Activated CD8-positive, alpha-beta memory T cell treated with anti-CD3 and anti-CD28 coated beads for 1 hour (primary cell): ENCODE measurements around the gene VAV1.
A peak's percentile ranks its signal among the peaks of the same experiment; 100 is the strongest.
"Not testable (repeated sequence)": the region's sequence is repeated elsewhere in the genome, so short reads cannot be mapped to it uniquely, and the experiment has no call there.

Source experiments
- DNase-seq, 2 donors: peaks; one replicate each; pipeline ENCODE4 v3.0.0-alpha.2; 2020; ENCODE audit warnings: low read depth in 1 of 2; ENCODE audit errors: extremely low read depth in 1 of 2

Gene VAV1

DNA sequence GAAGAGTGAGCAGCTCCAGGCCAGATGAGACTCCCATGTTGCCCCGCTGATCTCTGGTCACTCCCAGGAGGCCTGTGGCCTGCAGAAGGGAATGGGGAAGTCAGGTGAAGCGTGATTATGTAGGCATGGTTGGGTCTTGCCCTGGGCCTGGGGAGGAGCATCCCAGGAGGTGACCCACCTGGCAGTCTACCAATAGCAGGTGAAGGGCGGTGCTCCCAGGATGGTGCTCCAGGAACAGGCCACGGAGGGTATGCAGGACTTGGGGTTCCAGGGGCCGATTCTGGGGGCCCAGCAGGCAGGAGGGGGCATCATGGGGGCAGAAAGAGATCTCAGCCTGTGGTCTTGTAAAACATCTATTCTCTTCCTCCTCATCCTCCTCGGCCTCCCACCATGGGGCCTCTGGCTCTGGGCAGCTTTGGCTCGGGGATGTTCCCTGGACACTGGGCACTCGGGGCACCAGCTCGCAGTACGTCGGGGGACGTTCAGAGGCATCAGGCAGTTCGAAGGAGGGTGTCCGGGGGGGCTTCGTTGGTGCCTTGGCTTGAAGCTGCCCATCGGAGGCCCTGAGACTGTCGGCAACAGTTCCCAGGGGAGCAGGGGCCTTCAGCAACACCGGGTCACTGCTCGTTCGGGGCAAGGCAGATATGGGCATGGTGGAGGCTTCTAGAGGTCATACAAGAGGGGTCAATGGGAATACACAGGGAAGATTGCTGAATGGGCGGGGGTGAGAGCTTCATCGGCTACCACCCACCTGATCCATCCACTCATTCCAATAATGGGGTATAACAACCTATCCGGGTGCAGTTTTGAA is 17.6 kb upstream of the VAV1 start:
- no peak for DNase-seq

DNA sequence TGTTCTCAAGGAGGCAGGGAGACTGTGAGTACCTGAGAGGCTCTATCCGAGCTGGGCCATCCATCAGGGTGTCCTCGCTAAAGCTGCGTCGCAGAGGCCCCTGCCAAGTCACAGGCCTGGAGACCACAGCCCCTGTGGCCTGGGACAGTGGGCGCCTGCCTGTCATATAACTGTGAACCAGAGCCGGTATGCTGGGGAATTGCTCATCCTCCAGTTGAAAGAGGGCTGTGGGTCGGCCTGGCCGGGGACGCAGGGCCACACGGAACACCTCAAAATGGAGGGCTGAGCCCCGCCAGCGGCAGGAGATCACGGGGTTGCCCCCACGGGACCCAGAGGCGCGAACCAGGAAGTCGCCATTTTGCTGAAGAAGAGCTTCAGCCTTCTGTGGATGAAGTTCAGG is 11.9 kb upstream of the VAV1 start:
- no peak for DNase-seq

DNA sequence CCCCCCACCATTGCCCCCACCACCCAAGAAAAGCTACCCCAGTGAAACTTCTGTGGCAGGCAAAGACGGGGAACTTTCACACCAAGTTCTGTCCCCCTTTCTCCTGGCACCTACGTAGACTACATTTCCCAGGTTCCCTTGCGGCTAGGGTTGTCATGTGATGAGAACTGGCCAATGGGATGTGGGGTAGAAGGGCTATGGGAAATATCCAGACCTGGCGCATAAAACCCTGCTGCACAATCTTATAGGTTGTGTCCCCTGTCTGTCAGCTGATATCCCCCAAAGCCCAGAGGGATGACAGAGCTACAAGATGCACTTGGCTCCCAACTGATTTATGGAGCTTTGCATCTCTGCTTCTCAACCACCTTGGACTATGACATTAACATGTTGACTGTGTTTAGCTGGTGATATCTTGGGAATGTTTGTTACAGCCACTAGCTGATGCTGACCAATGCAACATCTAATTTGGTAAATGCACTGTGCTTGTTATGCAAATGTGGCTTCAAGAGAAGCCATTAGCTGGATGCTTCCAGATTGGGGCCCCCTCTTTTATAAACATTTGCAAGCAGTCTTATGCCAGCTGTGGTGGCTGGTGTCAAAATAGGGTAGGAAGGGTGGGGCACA is 11.3 kb upstream of the VAV1 start:
- DNase-seq: no peak

DNA sequence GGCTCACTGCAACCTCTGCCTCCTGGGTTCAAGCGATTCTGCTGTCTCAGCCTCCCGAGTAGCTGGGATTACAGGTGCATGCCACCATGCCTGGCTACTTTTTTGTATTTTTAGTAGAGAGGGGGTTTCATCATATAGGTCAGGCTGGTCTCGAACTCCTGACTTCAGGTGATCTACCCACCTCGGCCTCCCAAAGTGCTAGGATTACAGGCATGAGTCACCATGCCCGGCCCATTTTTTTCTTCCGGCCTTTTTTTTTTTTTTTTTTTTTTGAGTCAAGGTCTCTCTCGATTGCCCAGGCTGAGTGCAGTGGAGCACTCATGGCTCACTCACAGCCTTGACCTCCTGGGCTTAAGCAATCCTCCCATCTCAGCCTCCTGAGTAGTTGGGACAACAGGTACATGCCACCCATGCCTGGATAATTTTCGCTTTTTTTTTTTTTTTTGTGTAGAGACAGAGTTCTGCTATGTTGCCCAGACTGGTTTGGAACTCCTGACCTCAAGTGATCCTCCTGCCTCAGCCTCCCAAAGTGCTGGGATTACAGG is 10.2 kb upstream of the VAV1 start:
- DNase-seq: not testable (repeated sequence)

DNA sequence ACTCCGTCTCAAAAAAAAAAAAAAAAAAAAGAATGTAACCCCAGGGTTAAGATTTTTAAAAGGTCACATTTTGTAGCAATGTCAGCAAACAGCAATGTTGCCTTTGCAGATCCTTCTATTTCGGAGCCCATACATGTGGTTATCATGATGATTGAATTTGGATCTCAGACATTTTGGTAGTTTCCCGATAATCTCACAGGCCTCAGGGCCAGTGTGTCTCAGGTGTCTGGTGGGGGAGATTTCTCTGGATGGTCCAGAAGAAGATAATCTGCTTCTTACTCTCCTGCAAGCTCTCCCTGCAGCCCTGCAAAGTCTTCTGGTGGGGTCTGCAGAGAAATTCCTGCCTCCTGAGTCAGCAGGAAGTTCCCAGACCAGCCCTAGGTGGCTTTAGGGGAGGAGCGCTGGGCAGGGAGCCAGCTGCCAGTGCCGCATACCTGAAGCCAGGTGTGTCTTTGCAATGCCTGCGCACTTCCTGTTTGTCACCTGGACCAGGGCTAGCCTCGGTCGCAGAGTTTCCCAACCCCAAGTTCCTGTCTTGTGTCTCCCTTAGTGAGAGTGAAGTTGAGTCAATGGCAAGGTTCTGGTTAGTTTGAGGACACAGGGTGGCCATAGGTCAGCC is 6.7 kb upstream of the VAV1 start:
- no peak for DNase-seq

DNA sequence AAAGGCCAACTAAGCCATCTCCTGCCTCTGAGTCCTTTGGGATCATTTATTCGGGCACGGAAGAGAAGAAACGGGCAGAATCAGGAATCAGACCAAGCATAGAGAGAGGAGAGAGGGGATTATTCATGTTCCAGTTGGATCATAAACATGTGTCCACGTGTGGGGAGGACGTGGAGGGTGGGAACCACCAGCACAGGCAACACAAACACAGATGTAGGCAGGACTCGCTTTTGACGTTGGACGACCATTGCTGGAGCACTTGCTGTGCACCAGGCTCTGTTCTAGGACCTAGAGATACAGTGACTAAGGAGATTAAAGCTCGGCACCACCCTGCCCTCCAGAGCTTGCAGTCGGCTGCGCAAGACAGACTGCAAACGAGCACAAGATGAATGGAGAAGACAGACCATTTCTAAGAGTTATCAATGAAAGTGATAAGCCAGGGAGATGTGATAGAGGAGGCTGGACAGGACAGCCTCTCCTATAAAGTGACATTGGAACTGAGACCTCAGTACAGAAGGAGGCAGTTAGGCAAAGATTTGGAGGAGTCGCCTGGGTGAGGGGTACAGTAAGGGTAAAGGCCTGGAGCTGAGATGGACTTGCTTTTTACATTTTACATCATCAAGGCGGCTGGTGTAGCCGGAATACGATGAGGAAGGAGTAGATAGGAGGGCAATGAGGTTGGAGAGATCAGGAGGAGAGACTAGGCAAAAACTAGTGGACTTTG is 6.0 kb upstream of the VAV1 start:
- no peak for DNase-seq

DNA sequence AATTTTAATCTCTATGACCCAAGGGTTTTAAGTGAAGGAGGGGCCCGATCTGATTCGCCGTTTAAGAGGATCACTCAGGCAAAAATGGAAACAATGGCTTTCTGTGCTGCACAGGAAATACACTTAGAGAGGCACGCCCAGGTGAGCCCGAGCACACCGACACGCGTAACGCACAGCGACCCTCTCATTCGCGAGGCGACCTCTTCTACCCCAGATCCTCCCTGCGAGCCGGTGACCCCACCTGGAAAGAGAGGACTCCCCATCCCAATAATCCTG is 5.5 kb upstream of the VAV1 start:
- no peak for DNase-seq

DNA sequence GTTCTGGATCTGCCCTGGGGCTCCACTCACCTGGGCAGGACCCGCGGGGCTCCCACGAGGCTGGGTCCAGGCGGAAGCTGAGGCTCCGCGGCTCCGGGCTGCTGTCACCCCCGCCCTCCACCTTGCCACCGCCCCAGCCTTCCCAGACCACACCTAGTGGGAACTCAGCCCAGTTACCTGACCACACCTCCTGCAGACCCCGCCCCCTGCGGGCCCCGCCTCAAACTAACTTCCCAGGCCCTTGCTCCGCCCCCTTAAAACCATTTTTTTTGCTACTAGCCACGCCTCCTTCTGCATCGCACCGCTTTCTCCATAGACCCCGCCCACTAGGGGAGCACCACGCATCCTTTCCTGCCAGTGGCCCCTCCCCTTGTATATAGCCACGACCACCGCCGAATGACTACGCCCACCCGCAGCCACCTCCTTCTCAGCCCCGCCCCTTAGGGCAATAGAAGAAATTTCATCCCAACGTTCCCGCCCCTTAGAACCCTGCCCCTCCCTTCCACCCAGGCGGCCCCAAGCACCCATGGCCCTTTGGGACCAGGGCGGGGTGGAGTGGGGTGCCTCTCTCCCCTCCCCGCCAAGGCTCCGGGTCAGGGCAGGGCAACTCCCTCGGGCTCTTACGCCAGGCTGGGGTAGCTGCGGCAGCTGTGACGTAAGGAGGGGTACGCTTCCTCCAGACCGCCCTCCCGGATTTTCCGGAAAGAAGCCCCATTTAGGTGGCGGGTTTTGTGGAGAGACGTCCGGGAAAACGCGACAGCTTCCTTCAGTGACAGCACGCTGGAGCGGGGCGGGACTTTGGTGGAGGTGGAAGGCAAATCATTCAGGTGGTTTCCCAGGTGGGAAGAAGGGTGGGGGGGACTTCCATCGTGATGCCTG is 4.9 kb upstream of the VAV1 start, which contains the start of gene SH2D3A:
SH2D3A (minus strand) TSS at position 79 of the 879 bp plus-strand sequence. CDS start 3,687 bp downstream, outside the sequence.
- DNase-seq: peak; percentile 89

DNA sequence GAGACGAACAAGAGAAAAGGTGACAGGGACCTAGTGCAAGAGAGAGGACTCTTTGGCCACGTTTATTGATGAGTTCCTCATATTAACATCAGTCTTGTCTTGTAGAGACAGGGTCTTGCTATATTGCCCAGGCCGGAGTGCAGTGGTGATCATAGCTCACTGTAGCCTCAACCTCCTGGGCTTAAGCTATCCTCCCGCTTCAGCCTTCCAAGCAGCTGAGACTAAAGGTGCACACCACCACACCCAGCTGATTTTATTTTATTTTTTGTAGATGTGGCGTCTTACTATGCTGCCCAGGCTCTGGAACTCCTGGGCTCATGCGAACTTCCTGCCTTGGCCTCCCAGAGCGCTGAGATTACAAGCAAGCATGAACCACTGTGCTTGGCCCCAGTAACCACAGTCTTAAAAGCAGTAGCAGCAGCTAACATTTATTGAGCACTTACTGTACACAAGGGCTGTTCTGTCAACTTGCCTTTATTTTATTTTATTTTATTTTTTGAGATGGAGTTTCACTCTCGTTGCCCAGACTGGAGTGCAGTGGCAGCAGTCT is 4.2 kb upstream of the VAV1 start:
- DNase-seq: no peak

DNA sequence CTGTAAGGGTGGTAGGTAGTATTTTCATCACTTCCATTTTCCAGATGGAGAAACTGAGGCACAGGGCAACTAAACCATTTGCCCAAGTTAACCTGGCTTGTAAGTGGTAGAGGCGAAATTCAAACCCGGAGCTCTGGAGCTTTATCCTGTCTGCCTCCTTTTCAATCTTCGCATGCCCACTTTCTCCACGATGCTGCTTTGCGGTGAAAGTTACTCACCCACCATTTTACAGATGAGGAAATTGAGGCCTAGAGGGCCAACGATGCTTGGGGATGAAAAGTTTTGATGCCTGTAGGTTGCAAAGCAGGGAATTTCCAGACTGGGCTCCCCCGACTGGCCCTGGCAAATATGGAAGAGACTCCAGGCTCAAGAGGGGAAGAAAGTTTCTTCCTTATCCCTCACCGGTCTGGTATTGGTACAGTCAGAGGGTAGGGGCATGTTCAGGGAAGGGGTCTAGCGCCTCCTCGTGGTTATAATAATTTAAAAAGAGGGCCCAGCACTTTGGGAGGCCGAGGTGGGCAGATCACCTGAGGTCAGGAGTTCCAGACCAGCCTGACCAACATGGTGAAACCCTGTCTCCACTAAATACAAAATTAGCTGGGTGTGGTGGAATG is 3.4 kb upstream of the VAV1 start:
- no peak for DNase-seq

DNA sequence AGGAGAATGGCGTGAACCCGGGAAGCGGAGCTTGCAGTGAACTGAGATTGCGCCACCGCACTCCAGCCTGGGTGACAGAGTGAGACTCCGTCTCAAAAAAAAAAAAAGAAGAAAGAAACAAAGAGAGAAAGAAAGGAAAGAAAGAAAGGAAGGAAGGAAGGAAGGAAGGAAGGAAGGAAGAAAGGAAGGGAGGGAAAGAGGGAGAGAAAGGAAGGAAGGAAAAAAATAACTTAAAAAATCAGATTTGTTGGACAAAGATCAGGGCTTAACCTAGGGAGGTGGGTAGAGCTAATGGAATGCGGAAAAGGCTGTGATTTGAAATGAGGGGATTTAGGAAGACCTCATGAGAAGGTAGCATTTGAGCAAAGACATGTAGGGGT is 870 bp upstream of the VAV1 start:
- DNase-seq: not testable (repeated sequence)

DNA sequence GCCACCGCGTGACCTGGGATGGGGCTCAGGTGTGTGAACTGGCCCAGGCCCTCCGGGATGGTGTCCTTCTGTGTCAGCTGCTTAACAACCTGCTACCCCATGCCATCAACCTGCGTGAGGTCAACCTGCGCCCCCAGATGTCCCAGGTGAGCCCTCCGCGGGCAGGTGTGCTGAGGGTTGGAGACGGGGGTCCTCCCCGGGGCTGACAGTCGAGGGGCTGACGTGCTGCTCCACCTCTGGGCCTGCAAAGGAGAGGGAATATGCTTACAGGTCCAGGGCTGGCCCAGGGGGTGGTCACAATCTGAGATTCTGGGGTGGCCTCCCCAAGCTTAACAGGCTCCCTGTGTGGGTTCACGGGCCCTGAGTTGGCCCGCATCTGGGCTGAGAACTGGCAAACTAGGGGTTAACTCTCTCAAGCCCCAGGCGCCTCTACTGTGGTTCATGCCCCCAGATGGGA is 386 bp downstream of the VAV1 start:
- no peak for DNase-seq

DNA sequence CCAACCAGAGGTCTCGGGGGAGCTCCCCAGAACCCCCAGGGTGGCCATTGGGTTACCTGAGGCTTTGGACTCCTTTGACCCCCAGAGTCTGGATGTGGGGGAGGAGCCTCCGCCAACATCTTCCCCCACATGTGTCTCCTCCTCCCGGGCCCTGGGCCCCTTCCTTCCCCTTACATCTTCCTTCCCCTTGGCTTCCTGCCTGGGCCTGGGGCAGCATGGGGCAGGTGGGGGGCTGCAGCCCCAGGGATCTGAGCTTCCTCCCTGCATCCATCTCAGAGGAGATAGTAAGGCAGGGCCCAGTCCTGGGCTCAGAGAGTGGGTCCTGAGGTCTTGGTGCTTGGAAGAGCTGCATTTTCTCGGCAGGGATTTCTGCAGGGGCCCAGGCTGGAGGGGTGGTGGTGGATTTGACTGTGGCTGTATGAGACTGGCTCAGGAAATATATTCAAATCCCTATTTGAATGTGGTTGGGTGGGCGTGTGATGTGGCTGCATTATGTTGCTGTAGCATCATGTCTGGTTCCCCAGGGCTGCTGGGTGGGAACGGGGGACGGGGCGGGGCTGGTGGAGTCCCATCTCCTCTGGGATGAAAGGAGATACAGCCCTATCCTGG is 919 bp downstream of the VAV1 start:
- no peak for DNase-seq

DNA sequence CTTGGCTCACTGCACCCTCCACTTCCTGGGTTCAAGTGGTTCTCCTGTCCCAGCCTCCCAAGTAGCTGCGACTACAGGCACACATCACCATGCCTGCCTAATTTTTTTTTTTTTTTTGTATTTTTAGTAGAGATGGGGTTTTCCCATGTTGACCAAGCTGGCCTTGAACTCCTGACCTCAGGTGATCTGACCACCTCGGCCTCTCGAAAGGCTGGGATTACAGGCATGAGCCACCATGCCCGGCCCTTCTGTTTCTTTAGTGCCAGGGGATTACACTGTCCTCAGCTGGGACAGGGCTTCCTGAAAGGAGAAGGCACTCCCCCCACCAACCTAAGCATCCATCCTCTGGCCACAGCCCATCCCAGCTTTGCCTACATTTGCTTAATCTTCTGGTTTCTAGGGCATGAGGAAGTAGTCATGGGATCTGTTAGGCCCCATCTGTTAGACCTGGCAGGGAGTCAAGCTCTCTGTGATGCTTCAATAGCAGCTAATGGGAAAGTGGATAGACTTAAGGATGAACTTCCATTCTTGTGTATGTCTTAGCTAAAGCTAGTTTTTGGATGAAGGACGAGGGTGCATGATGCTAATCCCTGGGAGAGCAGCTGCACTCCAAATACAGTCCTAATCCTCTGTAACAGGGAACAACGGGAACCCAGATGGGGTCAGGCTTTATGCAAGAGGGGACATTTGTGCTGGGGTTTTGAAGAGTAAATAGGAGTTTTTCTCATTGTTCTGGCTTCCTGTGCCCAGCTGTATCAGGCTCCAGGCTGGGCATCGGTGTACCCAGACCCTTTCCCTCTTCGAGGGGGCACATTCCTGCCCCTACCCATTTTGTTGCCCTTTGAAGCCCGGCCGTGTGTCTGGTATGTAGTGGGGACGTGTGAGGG is 2.6 kb downstream of the VAV1 start:
- no peak for DNase-seq

DNA sequence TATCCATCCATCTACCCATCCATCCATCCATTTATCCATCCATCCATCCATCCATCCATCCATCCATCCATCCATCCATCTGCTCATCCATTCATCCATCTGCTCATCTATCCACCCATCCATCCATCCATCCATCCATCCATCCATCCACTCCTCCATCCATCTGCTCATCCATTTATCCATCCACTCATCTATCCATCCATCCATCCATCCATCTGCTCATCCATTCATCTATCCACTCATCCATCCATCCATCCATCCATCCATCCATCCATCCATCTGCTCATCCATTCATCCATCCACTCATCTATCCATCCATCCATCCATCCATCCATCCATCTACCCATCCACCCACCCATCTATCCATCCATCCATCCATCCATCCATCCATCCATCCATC is 3.5 kb downstream of the VAV1 start:
- DNase-seq: not testable (repeated sequence)

DNA sequence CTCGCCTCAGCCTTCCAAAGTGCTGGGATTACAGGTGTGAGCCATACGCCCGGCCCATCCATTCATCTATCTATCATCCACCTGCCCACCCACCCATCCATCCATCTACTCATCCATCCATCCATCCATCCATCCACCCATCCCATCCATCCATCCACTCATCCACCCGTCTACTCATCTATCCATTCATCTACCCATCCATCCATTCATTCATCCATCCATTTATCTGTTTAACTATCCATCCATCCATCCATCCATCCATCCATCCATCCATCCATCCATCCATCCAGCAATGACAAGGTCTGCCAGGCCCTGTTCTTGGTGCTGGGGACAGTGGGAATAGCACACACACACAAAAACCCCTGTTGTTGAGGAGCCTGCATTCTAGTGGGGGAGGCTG is 4.5 kb downstream of the VAV1 start:
- no peak for DNase-seq

DNA sequence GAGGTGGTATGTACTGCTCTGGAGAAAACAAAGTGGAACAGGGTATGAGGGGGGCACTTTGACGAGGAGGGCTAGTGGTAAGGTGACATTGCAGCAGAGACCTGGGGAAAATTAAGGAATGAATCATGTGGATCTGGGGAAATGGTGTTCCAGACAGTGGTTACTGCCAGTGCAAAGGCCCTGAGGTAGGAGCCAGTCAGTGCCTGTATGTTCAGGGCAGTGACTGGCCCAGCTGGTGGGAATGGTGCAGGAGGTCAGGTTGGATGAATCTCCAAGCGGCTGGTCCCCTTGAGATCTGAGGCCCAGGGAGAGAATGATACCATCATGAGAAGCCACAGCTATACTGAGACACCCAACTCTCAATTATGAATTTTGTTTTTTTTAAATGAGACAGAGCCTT is 4.9 kb downstream of the VAV1 start:
- DNase-seq: no peak

DNA sequence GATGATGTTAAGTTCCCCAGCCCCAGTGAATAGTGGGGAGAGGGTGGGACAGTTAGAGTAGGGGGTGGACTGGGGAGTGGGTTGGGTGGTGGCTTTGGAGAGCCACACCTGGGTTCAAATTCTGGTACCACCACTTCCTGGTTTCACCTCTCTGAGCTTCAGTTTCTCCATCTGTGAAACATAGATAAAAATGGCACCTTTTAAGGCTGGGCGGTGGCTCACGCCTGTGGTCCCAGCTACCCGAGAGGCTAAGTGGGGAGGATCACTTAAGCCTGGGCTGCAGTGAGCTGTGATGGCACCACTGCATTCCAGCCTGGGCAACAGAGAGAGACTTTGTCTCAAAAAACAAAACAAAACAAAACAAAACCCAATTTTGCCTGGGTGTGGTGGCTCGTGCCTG is 5.9 kb downstream of the VAV1 start:
- no peak for DNase-seq
